BJ (cell line): ENCODE results near the gene NDUFV2. TPM values are rescaled to one million over a fixed set of nuclear protein-coding genes. Genes with fewer than 3 reads are reported as not detected.
"Not testable (repeated sequence)": the region's sequence is repeated elsewhere in the genome, so short reads cannot be mapped to it uniquely, and the experiment has no call there.

Source experiments
- CTCF ChIA-PET: fragments of 350-600 bp; formaldehyde crosslinking; extraction: SDS; loops from one replicate; lab custom pipeline; 2021; ENCODE audit warnings: antibody characterized with exemption, inconsistent platforms; lab: Yijun Ruan, JAX
- POLR2A ChIA-PET: fragments of 300-600 bp; sonication (Branson Sonifier 250); formaldehyde crosslinking; extraction: SDS; loops from one replicate; lab custom pipeline; 2021; ENCODE audit warnings: antibody characterized with exemption; lab: Charles Lee
- DNase-seq: peaks from one replicate; pipeline ENCODE4 v3.0.0-alpha.2; 2011; ENCODE audit warnings: low read depth
- H3K27me3 ChIP-seq: 2 replicates; pipeline ENCODE4 v1.6.0; 2011; ENCODE audit warnings: low read length; ENCODE audit not compliant: control insufficient read depth, insufficient read depth
- H3K36me3 ChIP-seq: 2 replicates; pipeline ENCODE4 v1.5.1; 2011; ENCODE audit warnings: low read length; ENCODE audit not compliant: control insufficient read depth, insufficient read depth
- H3K4me3 ChIP-seq: 2 replicates; pipeline ENCODE4 v1.5.1; 2011; ENCODE audit warnings: low read depth, mild to moderate bottlenecking, control low read depth, low read length
- polyA plus RNA-seq: library from polyadenylated mRNA; depleted of rRNA; stranded (reverse); fragments of >200 nt; gene quantifications from 2 replicates; pipeline ENCODE4 v1.2.3, GENCODE V29; 2011
- TF ChIP-seq, protein P1 (sequence below): IDR thresholded peaks from 2 replicates; pipeline ENCODE4 v1.5.1; 2011; ENCODE audit warnings: low read depth, mild to moderate bottlenecking, control low read depth, inconsistent platforms, low read length, moderate library complexity; ENCODE audit not compliant: insufficient read depth

Gene NDUFV2
- polyA plus RNA-seq, 1 experiment = 70.0 TPM

GRCh38 chr18:9157806-9158205 is 55.3 kb downstream of the NDUFV2 start:
- POLR2A ChIA-PET = no interaction called here
- CTCF ChIA-PET = no interaction called here
- TF ChIP-seq, protein P1, sequence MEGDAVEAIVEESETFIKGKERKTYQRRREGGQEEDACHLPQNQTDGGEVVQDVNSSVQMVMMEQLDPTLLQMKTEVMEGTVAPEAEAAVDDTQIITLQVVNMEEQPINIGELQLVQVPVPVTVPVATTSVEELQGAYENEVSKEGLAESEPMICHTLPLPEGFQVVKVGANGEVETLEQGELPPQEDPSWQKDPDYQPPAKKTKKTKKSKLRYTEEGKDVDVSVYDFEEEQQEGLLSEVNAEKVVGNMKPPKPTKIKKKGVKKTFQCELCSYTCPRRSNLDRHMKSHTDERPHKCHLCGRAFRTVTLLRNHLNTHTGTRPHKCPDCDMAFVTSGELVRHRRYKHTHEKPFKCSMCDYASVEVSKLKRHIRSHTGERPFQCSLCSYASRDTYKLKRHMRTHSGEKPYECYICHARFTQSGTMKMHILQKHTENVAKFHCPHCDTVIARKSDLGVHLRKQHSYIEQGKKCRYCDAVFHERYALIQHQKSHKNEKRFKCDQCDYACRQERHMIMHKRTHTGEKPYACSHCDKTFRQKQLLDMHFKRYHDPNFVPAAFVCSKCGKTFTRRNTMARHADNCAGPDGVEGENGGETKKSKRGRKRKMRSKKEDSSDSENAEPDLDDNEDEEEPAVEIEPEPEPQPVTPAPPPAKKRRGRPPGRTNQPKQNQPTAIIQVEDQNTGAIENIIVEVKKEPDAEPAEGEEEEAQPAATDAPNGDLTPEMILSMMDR = no peak
- Histone ChIP-seq H3K27me3 (no peaks in the 10 kb centered on the region), H3K4me3 (no peak overlapping the region), H3K36me3 (no peaks in the 10 kb centered on the region)
- DNase-seq = no peak

DNA sequence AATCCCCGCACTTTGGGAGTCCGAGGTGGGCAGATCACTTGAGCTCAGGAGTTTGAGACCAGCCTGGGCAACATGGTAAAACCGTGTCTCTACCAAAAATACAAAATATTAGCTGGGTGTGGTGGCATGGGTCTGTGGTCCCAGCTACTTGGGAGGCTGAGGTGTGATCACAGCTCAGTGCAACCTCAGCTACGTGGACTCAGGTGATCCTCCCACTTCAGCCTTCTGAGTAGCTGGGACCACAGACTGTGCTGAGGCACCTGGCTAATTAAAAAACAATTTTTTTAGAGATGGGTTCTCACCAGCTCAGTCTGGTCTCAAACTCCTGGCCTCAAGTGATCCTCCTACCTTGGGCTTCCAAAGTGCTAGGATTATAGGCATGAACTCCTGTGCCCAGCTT is 57.5 kb downstream of the NDUFV2 start:
- no peak overlapping the region for H3K4me3 ChIP-seq
- TF ChIP-seq, protein P1 = no peak
- ChIA-PET POLR2A (no interaction called here), CTCF (interaction anchor here (1.1 to 1.4 kb wide), 2 partner anchors 12 to 14 kb away, joined by 4 to 5 read pairs; no protein-coding TSS in a partner anchor)
- DNase-seq = no peak
- H3K27me3 ChIP-seq = no peaks in the 10 kb centered on the region
- H3K36me3 ChIP-seq = no peaks in the 10 kb centered on the region

- POLR2A ChIA-PET, H3K27me3 ChIP-seq, H3K4me3 ChIP-seq, DNase-seq, H3K36me3 ChIP-seq: not testable (repeated sequence)
- CTCF ChIA-PET = interaction anchor here (0.9 kb wide), 1 partner anchor 61 kb away, joined by 3 read pairs; no protein-coding TSS in a partner anchor
Observed at GRCh38 chr18:9162663-9163062, 60.2 kb downstream of the NDUFV2 start.

DNA sequence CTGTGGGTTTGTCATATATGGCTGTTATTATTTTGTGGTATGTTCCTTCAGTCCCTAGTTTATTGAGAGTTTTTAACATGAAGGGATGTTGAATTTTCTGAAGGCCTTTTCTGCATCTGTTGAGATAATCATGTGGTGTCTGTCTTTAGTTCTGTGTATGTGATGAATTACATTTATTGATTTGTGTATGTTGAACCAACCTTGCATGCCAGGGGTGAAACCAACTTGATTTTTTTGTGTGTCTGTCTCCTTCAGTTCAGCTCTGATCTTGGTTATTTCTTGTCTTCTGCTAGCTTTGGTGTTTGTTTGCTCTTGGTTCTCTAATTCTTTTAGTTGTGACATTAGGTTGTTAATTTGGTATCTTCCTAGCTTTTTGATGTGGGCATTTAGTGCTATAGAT is 61.6 kb downstream of the NDUFV2 start:
- H3K36me3 ChIP-seq, CTCF ChIA-PET, H3K27me3 ChIP-seq, POLR2A ChIA-PET, DNase-seq, H3K4me3 ChIP-seq: not testable (repeated sequence)

DNA sequence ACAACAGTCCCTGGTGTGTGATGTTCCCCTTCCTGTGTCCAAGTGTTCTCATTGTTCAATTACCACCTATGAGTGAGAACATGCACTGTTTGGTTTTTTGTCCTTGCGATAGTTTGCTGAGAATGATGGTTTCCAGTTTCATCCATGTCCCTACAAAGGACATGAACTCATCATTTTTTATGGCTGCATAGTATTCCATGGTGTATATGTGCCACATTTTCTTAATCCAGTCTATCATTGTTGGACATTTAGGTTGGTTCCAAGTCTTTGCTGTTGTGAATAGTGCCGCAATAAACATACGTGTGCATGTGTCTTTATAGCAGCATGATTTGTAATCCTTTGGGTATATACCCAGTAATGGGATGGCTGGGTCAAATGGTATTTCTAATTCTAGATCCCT is 63.4 kb downstream of the NDUFV2 start:
- H3K36me3 ChIP-seq, DNase-seq, H3K27me3 ChIP-seq, H3K4me3 ChIP-seq, POLR2A ChIA-PET, CTCF ChIA-PET: not testable (repeated sequence)

DNA sequence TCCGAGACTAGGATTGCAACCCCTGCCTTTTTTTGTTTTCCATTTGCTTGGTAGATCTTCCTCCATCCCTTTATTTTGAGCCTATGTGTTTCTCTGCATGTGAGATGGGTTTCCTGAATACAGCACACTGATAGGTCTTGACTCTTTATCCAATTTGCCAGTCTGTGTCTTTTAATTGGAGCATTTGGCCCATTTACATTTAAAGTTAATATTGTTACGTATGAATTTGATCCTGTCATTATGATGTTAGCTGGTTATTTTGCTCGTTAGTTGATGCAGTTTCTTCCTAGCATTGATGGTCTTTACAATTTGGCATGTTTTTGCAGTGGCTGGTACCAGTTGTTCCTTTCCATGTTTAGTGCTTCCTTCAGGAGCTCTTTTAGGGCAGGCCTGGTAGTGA is 67.0 kb downstream of the NDUFV2 start:
- H3K36me3 ChIP-seq, DNase-seq, H3K4me3 ChIP-seq, CTCF ChIA-PET, H3K27me3 ChIP-seq, POLR2A ChIA-PET: not testable (repeated sequence)

DNA sequence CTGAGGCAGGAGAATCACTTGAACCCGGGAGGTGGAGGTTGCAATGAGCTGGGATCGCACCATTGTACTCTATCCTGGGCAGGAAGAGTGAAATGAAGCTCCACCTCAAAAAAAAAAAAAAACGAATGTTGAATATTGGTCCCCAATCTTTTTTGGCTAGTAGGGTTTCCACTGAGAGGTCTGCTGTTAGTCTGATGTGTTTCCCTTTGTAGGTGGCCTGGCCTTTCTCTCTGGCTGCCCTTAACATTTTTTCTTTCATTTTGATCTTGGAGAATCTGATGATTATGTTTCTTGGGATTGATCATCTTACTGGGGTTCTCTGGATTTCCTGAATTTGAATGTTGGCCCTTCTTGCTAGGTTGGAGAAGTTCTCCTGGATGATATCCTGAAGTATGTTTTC is 69.4 kb downstream of the NDUFV2 start:
- H3K4me3 ChIP-seq, POLR2A ChIA-PET, DNase-seq, H3K36me3 ChIP-seq, H3K27me3 ChIP-seq: not testable (repeated sequence)
- CTCF ChIA-PET = interaction anchor here (0.7 kb wide), 1 partner anchor 116 kb away, joined by 3 read pairs; no protein-coding TSS in a partner anchor

GRCh38 chr18:9172506-9173127 is 70.1 kb downstream of the NDUFV2 start:
- DNase-seq = no peak
- Histone ChIP-seq H3K36me3 (no peaks in the 10 kb centered on the region), H3K4me3 (no peak overlapping the region), H3K27me3 (no peaks in the 10 kb centered on the region)
- CTCF ChIA-PET = interaction anchor here (0.7 kb wide), 2 partner anchors 115 to 965 kb away, joined by 3 read pairs; no protein-coding TSS in a partner anchor
- POLR2A ChIA-PET = no interaction called here
- TF ChIP-seq, protein P1 = no peak
